Measurements from ENCODE around the gene HTR2A. TPM values are rescaled to one million over a fixed set of nuclear protein-coding genes. Genes with fewer than 3 reads are reported as not detected.

The HTR2A gene
- polyA plus RNA-seq, 1 donor from 2014 or later, result 0.20 TPM

DNA sequence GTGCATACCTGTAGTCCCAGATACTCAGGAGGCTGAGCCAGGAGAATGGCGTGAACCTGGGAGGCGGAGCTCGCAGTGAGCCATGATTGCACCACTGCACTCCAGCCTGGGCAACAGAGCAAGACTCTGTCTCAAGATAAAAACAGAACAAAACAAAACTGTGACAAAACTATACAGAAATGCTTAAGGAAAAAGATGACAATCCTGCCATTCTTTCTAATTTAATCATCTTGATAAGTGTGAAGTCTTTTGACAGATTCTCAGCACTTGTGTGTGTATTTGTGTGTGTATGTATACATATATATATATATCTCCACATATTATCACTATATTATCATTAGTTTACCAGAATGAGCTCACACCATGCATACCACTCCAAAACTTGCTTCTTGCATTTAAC, 12.3 kb downstream of the HTR2A start:
- H3K9ac ChIP-seq (ENCODE audit: low read length), result no peak overlapping the region
- no peaks in the 10 kb centered on the region for H3K36me3 ChIP-seq (ENCODE audit: insufficient read depth, low read length)
- no peaks in the 10 kb centered on the region for H3F3A ChIP-seq (ENCODE audit: insufficient read depth, low read length, poor library complexity, severe bottlenecking)
- H2AFZ ChIP-seq (ENCODE audit: low read depth, low read length), result no peak overlapping the region
- no peaks in the 10 kb centered on the region for H3K27me3 ChIP-seq (ENCODE audit: insufficient read depth, low read depth, low read length)
- H3K4me3 ChIP-seq (ENCODE audit: low read length), result no peak overlapping the region
- H3K79me2 ChIP-seq (replicated peaks; ENCODE audit: insufficient read depth, low read length), result no peaks in the 10 kb centered on the region
- no peak overlapping the region for H3K4me2 ChIP-seq (ENCODE audit: low read length)
- H4K20me1 ChIP-seq (ENCODE audit: insufficient read depth), result no peaks in the 10 kb centered on the region
- no peaks in the 10 kb centered on the region for H3K9me3 ChIP-seq (ENCODE audit: low read length)
- H3K9me2 ChIP-seq (ENCODE audit: insufficient read depth, low read length), result no peaks in the 10 kb centered on the region
- TF ChIP-seq EP300 (conservative IDR thresholded peaks at IDR 0.05; ENCODE audit: poor library complexity, severe bottlenecking) (no peak), POLR2AphosphoS5 (IDR thresholded peaks at IDR 0.05) (no peak), RAD21 (conservative IDR thresholded peaks at IDR 0.05) (no peak), TAF1 (IDR thresholded peaks at IDR 0.05; ENCODE audit: low read depth) (no peak), EZH2 (IDR thresholded peaks at IDR 0.05; ENCODE audit: borderline replicate concordance, insufficient read depth, low read length, poor library complexity, severe bottlenecking) (no peak), SMC3 (conservative IDR thresholded peaks at IDR 0.05; ENCODE audit: poor library complexity) (no peak), MXI1 (conservative IDR thresholded peaks at IDR 0.05; ENCODE audit: poor library complexity, severe bottlenecking) (no peak)
- TF ChIP-seq, protein P1, sequence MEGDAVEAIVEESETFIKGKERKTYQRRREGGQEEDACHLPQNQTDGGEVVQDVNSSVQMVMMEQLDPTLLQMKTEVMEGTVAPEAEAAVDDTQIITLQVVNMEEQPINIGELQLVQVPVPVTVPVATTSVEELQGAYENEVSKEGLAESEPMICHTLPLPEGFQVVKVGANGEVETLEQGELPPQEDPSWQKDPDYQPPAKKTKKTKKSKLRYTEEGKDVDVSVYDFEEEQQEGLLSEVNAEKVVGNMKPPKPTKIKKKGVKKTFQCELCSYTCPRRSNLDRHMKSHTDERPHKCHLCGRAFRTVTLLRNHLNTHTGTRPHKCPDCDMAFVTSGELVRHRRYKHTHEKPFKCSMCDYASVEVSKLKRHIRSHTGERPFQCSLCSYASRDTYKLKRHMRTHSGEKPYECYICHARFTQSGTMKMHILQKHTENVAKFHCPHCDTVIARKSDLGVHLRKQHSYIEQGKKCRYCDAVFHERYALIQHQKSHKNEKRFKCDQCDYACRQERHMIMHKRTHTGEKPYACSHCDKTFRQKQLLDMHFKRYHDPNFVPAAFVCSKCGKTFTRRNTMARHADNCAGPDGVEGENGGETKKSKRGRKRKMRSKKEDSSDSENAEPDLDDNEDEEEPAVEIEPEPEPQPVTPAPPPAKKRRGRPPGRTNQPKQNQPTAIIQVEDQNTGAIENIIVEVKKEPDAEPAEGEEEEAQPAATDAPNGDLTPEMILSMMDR (IDR thresholded peaks at IDR 0.05; ENCODE audit: poor library complexity, severe bottlenecking), result no peak
- TF ChIP-seq, protein P2, sequence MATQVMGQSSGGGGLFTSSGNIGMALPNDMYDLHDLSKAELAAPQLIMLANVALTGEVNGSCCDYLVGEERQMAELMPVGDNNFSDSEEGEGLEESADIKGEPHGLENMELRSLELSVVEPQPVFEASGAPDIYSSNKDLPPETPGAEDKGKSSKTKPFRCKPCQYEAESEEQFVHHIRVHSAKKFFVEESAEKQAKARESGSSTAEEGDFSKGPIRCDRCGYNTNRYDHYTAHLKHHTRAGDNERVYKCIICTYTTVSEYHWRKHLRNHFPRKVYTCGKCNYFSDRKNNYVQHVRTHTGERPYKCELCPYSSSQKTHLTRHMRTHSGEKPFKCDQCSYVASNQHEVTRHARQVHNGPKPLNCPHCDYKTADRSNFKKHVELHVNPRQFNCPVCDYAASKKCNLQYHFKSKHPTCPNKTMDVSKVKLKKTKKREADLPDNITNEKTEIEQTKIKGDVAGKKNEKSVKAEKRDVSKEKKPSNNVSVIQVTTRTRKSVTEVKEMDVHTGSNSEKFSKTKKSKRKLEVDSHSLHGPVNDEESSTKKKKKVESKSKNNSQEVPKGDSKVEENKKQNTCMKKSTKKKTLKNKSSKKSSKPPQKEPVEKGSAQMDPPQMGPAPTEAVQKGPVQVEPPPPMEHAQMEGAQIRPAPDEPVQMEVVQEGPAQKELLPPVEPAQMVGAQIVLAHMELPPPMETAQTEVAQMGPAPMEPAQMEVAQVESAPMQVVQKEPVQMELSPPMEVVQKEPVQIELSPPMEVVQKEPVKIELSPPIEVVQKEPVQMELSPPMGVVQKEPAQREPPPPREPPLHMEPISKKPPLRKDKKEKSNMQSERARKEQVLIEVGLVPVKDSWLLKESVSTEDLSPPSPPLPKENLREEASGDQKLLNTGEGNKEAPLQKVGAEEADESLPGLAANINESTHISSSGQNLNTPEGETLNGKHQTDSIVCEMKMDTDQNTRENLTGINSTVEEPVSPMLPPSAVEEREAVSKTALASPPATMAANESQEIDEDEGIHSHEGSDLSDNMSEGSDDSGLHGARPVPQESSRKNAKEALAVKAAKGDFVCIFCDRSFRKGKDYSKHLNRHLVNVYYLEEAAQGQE (IDR thresholded peaks at IDR 0.05; ENCODE audit: borderline replicate concordance), result no peak
- H3K27ac ChIP-seq (ENCODE audit: low read length), result no peak overlapping the region

DNA sequence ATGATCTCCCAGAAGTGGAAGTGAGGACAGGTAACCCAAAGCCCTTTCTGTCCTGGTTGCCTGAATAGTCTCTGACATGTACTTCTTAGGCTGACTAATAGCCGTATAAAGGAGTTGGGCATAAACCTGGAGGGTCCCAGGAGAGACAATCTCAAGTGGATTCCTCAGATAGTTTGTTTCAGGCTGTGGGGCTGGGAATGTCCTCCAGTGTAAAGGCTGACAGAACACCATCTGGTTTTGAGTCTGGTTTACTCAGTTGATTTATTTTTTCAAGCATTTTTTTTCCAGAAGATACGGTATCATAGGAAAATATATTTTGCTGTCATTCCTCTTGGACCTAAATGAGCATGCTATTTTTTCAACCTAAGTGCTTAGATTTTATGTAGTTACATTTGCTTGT, 15.2 kb downstream of the HTR2A start:
- Histone ChIP-seq H3K4me2 (ENCODE audit: low read length) (no peak overlapping the region), H3K27me3 (ENCODE audit: insufficient read depth, low read depth, low read length) (no peaks in the 10 kb centered on the region), H3K27ac (ENCODE audit: low read length) (no peak overlapping the region), H3K4me3 (ENCODE audit: low read length) (no peak overlapping the region), H3K9me2 (ENCODE audit: insufficient read depth, low read length) (no peaks in the 10 kb centered on the region), H3F3A (ENCODE audit: insufficient read depth, low read length, poor library complexity, severe bottlenecking) (no peaks in the 10 kb centered on the region), H3K79me2 (replicated peaks; ENCODE audit: insufficient read depth, low read length) (no peaks in the 10 kb centered on the region), H3K36me3 (ENCODE audit: insufficient read depth, low read length) (no peaks in the 10 kb centered on the region), H4K20me1 (ENCODE audit: insufficient read depth) (no peaks in the 10 kb centered on the region), H3K9ac (ENCODE audit: low read length) (no peak overlapping the region), H3K9me3 (ENCODE audit: low read length) (no peaks in the 10 kb centered on the region), H2AFZ (ENCODE audit: low read depth, low read length) (no peak overlapping the region)
- TF ChIP-seq RAD21 (conservative IDR thresholded peaks at IDR 0.05), result no peak
- TF ChIP-seq POLR2AphosphoS5 (IDR thresholded peaks at IDR 0.05), result no peak
- no peak for TF ChIP-seq MXI1 (conservative IDR thresholded peaks at IDR 0.05; ENCODE audit: poor library complexity, severe bottlenecking)
- TF ChIP-seq, protein P1 (IDR thresholded peaks at IDR 0.05; ENCODE audit: poor library complexity, severe bottlenecking), result no peak
